GM12878 (cell line): ENCODE measurements around the gene RAD51B.

Experiments used
- CBX3 ChIP-seq: fragments of 200-600 bp; sonication (generic); IDR thresholded peaks from 2 replicates; pipeline ENCODE4 v1.6.1; 2016; ENCODE audit warnings: low read depth, borderline replicate concordance
- CHD1 ChIP-seq: IDR thresholded peaks from 2 replicates; pipeline ENCODE4 v1.6.1; 2012; ENCODE audit warnings: low read depth, low read length, improper control_type of control experiment
- FOXK2 ChIP-seq: fragments of 450-650 bp; IDR thresholded peaks from 2 replicates; pipeline ENCODE4 v1.6.1; 2017; ENCODE audit warnings: mild to moderate bottlenecking, moderate library complexity
- HCFC1 ChIP-seq: fragments of 150-350 bp; IDR thresholded peaks from 2 replicates; pipeline ENCODE4 v1.6.1; 2014; ENCODE audit warnings: low read length
- JUND ChIP-seq: IDR thresholded peaks from 2 replicates; pipeline ENCODE4 v1.6.1; 2012; ENCODE audit warnings: low read depth, mild to moderate bottlenecking, low read length, improper control_type of control experiment, moderate library complexity
- MYC ChIP-seq: IDR thresholded peaks from 2 replicates; pipeline ENCODE4 v1.6.1; 2011; ENCODE audit warnings: mild to moderate bottlenecking, low read length, moderate library complexity, inconsistent platforms; ENCODE audit not compliant: insufficient read depth, insufficient replicate concordance, insufficient read length, severe bottlenecking
- POLR2A ChIP-seq: IDR thresholded peaks from 2 replicates; pipeline ENCODE4 v1.6.1; 2011; ENCODE audit warnings: low read depth, mild to moderate bottlenecking, low read length
- SMAD1 ChIP-seq: fragments of 450-650 bp; IDR thresholded peaks from 2 replicates; pipeline ENCODE4 v1.6.1; 2018; ENCODE audit warnings: mild to moderate bottlenecking, low read depth; ENCODE audit not compliant: partially characterized antibody
- ZBTB40 ChIP-seq: fragments of 450-650 bp; IDR thresholded peaks from 2 replicates; pipeline ENCODE4 v1.6.1; 2016; ENCODE audit warnings: mild to moderate bottlenecking, moderate library complexity, borderline replicate concordance
- ZNF274 ChIP-seq: IDR thresholded peaks from one replicate; pipeline ENCODE4 v1.8.0; 2011; ENCODE audit not compliant: insufficient read length, insufficient read depth
- TF ChIP-seq, protein P1 (sequence below), 3 experiments: IDR thresholded peaks in 2 of 3; conservative IDR thresholded peaks in 1 of 3; 2 replicates each; pipeline ENCODE4 v1.5.1; 2011; ENCODE audit warnings: low read depth in 3 of 3, low read length in 3 of 3, mild to moderate bottlenecking in 3 of 3, control low read depth in 2 of 3, moderate library complexity in 2 of 3, inconsistent platforms in 1 of 3, mixed read lengths in 1 of 3; ENCODE audit not compliant: control insufficient read depth in 2 of 3, insufficient read depth in 1 of 3; ENCODE audit errors: extremely low read depth in 1 of 3

DNA sequence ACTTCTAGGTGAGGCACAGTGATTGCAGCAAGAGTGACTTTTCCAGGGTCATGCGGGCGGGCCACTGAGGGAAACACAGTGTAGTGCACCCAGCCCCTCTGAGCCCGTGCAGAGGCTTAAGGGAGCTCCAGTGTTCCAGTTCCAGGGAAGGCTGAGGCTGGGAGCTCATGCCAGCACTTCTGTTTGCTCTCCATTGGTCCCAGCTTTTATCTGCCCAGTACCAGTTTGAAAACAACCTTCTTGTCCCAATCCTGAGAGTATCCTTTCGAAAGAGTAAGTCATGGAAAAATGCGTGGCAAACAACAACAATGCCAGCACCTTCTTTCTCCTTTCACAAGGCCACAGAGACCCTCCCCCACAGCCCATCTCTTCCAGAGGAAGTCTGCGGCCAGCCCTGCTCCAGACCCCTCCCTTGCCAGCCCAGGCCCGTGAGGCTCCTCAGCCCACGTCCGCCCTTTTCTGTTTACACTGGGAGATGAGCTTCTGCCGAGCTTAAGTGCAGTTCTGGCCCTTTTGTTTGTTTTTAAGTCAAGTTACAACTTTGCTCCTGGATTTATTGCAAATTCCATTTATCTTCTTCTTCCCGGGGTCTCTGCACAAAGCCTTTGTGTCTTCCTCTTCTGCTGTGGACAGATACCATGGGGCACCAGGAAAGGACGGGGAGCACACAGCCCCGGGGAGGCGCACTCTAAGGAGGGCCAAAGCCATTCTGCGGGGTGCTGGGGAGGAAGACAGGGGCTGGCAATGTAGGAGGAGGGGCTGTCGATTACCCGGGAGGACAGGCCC is 787.7 kb downstream of the RAD51B start:
- no peak for TF ChIP-seq POLR2A
- no peak for TF ChIP-seq JUND
- no peak for TF ChIP-seq CBX3
- TF ChIP-seq CHD1, result no peak
- TF ChIP-seq ZNF274, result no peak
- no peak for TF ChIP-seq SMAD1
- TF ChIP-seq, protein P1, sequence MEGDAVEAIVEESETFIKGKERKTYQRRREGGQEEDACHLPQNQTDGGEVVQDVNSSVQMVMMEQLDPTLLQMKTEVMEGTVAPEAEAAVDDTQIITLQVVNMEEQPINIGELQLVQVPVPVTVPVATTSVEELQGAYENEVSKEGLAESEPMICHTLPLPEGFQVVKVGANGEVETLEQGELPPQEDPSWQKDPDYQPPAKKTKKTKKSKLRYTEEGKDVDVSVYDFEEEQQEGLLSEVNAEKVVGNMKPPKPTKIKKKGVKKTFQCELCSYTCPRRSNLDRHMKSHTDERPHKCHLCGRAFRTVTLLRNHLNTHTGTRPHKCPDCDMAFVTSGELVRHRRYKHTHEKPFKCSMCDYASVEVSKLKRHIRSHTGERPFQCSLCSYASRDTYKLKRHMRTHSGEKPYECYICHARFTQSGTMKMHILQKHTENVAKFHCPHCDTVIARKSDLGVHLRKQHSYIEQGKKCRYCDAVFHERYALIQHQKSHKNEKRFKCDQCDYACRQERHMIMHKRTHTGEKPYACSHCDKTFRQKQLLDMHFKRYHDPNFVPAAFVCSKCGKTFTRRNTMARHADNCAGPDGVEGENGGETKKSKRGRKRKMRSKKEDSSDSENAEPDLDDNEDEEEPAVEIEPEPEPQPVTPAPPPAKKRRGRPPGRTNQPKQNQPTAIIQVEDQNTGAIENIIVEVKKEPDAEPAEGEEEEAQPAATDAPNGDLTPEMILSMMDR (IDR thresholded peaks at IDR 0.05 in 2 of 3, conservative IDR thresholded peaks at IDR 0.05 in 1 of 3; ENCODE audit: control insufficient read depth in 2 of 3, extremely low read depth in 1 of 3, insufficient read depth in 1 of 3, low read depth in 3 of 3, low read length in 3 of 3), result no peak
- TF ChIP-seq HCFC1, result no peak
- TF ChIP-seq MYC, result no peak
- no peak for TF ChIP-seq FOXK2
- TF ChIP-seq ZBTB40, result no peak
